CD1c-positive myeloid dendritic cell (primary cell): ENCODE measurements around the gene ABL1.
"Not testable (repeated sequence)": the region's sequence is repeated elsewhere in the genome, so short reads cannot be mapped to it uniquely, and the experiment has no call there.

Experiments used
- DNase-seq: peaks from one replicate; pipeline ENCODE4 v3.0.0-alpha.2; 2016; ENCODE audit errors: extremely low spot score

ABL1 gene

DNA sequence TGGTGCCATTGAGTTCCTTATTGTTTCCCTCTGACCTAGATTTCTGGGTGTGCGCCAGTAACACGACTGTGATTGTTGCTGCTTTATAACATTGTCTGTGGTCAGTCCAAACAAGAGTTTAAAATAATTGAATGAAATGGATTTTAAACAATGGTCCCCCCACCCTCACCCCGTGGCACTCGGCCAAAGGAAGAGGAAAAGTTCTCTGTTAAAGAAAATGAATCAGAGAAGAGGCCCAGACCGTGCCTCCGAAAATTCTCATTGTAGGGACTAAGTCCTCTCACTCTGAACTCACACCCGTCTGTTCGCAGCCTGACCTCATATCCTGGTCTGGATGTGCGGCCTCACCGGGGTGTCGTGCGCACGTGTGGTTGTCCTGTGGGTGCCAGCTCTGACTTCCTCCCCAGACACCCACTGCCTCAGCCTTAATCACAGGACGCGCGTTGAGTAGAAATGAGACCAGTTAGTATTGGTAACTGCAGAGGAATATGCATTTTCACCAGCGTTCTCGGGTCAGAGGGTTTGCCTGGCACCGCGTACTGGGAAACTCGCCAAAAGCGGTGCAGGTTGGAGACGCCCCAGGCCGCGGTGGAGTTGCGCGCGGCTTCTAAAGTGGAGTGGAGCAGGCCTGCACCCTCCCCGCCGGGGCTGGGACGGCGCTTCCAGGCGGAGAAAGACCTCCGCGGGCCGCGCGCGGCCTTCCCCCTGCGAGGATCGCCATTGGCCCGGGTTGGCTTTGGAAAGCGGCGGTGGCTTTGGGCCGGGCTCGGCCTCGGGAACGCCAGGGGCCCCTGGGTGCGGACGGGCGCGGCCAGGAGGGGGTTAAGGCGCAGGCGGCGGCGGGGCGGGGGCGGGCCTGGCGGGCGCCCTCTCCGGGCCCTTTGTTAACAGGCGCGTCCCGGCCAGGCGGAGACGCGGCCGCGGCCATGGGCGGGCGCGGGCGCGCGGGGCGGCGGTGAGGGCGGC is at the start of gene ABL1:
ABL1 (plus strand) TSS at position 884 of the 966 bp plus-strand sequence. CDS start 193 bp downstream, outside the sequence.
- DNase-seq: peak; percentile 91

DNA sequence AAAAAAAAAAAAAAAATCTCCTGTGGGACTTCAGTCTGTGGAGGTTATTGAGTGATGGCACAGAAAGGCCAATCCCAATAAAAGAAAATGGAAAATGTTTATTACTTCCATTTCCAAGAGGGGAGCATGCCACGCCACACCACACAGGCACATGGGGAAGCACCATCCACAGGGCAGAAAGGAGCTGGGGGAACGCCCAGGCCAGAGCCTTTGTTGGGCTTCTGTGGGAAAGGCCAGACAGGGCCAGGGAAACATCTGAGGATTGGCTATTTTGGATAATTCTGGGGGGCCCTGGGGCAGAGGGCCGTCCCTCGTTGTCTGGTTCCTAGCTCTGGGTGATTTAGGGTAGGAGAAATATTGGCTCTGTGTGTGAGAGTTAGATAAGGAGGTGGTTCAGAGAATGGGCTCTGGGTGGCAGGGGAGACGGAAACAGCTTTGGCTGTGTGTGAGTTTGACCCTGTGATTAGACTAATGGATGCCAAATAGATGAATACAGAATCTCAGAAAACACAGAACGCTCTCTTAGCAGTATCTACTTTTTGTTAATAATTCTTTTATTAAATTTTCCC is 49.0 kb upstream of the ABL1 start:
- DNase-seq: no peak

DNA sequence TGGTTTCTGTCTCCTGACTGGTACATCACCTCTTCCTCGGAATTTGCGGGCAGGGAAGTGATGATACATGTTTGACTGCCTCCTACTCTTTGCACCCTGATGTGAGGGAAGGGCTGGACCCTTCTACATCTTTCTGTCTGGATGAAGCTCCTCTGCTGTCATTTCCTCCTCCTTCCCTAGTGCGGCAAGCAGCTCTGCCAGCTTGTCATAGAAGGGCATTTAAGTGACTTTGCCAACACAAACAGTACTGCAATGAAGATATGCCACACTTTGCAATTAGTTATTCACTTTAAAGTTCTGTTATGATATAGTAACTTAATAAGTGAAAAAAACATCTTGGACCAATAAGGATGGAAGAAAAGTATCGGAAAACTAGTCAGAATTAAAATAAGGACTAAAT is 48.5 kb upstream of the ABL1 start:
- no peak for DNase-seq

- DNase-seq: no peak
Observed at GRCh38 chr9:130789747-130790672, 45.0 kb upstream of the ABL1 start.

DNA sequence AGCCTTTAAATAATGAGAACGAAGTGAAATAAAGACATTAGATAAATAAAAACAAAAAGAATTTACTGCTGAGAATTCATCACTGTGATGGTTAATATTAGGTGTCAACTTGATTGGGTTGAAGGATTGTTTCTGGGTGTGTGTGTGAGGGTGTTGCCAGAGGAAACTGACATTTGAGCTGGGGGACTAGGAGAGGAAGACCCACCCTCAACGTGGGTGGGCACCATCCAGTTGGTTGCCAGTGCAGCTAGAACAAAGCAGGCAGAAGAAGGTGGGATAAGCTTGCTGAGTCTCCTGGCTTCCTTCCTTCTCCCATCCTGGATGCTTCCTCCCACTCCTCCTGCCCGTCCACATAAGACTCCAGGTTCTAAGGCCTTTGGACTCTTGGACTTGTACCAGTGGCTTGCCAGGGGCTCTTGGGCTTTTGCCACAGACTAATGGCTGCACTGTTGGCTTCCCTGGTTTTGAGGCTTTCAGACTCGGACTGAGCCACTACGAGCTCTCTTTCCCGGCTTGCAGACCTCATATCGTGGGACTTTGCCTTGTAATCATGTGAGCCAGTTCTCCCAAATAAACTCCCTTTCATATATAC is 43.7 kb upstream of the ABL1 start:
- DNase-seq: no peak

- DNase-seq: no peak
Observed at GRCh38 chr9:130793589-130793988, 41.5 kb upstream of the ABL1 start.

DNA sequence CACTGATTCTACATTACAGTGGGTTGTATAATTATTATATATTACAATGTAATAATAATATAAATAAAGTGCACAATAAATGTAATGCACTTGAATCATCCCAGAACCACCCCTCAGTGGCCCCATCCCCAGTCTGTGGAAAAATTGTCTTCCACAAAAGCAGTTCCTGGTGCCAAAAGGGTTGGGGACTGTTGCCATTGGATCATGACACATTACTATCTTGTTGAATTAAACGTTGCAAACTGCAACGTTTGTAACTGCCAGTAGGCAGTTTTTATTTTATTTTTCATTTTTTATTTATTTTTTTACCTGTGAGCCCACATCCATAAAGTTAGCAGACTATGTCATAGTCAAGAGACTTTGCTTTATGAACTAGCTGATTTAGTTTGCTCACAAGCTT is 41.0 kb upstream of the ABL1 start:
- not testable (repeated sequence) for DNase-seq

GRCh38 chr9:130794423-130794822 is 40.6 kb upstream of the ABL1 start:
- DNase-seq: not testable (repeated sequence)

DNA sequence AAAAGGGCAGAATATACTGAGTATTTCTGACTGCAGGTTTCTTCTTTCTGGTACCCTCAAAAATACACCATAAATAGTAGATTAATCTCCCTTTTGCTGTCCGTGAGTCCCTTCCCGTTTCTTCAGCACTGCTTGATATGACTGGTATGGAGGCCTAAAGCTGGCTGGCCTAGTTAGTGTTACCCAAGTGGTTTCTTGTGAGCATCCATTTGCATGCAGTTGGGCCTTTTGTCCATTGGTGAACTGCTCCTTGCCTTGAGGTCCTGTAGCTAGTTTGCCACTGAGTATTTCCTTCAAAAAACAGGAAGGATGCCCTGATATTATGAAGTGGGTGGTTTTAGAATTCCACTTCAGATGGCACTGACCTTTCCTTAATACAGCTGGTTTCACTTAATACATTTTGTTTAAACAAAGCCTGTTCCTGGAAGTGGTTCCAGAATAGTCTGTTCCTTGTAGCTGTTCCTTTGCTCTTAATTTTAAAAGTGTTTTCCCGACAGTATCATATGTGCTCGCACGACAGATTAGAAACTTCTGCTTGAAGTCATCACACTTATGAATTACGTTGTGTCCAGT is 40.0 kb upstream of the ABL1 start:
- DNase-seq: peak; percentile 18

GRCh38 chr9:130803116-130803515 is 31.9 kb upstream of the ABL1 start:
- DNase-seq: not testable (repeated sequence)

DNA sequence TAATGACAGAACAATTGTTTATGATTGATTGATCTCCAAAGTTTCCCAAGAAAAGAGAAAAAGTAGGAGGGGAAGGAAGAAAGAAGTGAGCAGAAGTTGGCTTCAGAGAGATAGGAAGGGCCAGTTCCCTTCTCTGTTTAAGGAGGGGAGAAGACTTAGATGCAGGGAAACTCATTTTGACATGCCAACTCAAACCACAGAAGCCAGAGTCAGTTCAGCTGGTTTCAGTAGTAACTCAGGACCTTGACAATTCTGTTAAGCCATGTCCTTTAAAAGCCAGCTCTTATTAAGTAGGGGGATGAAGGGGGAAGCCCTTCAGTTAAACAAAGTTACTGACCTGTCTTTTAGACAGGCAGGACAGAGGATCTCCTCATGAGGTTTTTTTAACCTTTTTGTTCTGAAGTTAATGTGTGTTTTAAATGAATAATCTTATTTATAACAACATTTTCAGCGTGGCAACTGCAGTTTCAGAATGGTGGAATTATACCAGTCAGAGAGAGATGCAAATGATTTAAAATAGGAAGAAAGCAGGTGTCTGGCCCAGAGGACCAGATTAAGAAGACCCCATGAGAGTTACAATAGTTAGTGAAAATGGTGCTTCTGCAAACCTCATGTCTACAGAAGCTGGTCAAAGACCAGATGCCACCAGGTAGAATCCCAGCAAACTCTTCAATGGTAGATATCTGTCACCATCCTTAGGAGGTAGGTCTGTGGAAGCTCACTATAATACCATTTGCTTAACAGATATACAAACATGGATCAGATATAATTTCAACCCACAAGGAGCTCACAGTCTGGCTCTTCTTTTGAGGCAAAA is 29.3 kb upstream of the ABL1 start:
- no peak for DNase-seq

- no peak for DNase-seq
Observed at GRCh38 chr9:130806327-130806716, 28.7 kb upstream of the ABL1 start.

DNA sequence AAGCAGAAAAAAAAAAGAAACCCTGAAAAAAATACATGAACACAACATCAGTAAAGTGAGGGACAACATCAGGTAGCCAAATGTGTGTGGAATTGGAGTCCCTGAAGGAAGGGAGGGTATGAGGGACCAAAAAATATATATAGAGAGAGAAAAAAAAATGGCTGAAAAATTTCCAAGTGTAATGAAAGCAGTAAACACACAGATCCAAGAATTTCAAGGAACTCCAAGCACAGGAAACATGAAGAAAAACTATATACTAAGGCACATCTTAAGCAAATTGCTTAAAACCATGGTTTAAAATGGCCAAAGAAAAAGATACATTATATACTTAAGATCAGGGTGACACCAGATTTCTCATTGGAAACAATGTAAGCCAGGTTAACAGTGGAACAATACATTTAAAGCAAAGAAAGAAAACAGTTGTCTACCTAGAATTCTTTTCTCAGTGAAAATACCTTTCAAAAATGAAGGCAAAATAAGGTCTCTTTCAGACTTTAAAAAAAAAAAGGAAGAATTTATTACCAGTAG is 24.4 kb upstream of the ABL1 start:
- no peak for DNase-seq

- DNase-seq: no peak
Observed at GRCh38 chr9:130815242-130815808, 19.7 kb upstream of the ABL1 start.

DNA sequence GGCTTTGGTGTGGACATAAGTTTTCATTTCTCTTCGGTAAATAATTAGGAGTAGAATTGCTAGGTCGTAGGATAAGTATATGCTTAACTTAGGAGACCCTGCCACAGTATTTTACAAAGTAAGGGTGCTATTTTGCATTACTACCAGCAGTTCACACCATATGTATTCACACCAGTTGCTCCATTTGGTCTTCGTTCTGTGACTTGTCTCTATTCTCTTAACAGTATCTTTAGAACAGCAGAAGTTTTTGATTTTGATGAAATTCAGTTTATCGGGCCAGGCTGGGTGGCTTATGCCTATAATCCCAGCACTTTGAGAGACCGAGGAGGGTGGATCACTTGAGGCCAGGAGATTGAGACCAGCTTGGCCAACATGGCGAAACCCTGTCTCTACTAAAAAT is 17.1 kb upstream of the ABL1 start:
- DNase-seq: no peak

- DNase-seq: no peak
Observed at GRCh38 chr9:130820135-130820738, 14.8 kb upstream of the ABL1 start.

- DNase-seq: no peak
Observed at GRCh38 chr9:130823435-130823834, 11.6 kb upstream of the ABL1 start.

DNA sequence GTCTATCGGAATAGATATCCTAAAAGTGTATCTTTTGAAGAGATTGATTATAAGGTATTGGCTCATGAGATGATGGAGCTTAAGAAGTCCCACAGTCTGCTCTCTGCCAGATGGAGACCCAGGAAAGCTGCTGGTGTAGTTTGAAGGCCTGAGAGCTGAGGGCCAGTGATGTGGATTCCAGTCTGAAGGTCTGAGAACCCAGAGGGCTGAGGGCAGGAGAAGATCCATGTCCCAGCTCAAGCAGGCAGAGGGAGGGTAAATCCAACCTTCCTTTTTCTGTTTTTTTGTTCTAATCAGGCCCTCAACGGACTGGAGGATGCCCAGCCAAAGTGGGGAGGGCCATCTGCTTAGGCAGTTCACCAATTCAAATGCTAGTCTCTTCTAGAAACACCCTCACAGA is 11.0 kb upstream of the ABL1 start:
- DNase-seq: no peak

DNA sequence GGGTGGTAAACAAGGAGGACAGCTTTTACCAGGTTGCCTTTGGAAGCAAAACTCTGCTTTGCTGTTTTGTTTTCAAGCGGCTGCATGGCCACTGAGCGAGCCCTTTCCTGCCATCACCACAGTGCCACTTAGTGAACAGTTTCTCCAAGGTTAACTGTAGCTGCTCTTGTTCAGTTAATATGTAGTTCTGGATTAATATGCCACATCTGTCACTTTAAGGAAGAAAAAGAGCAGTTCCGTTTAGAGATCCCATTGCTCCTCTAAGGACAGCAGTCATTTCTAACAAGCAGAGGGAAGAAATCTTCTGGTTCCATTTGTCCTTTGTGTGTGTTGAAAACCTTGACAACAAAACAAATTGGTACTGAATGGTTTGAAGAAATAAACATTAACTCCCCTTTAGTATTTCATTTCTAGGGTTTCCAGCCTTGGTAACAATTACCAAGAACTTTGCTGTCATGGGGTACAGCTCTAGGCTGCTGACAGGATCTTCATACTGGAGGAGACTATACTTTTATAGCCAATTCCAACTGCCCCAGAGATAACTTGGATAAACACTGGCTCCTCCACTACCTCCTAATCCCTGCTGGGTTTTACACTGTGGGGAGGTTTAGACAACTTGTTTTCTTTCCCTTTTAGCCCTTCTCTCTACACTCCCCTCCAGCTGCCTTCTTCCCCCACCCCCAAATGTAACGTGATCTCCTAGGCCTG is 10.3 kb upstream of the ABL1 start:
- DNase-seq: no peak
